GM21515 (cell line): ENCODE results near the gene CMTM4.
"Not testable (repeated sequence)": the region's sequence is repeated elsewhere in the genome, so short reads cannot be mapped to it uniquely, and the experiment has no call there.

ENCODE experiments used
- ATAC-seq: cut with Tn5 transposase; IDR thresholded peaks from one replicate; pipeline ENCODE4 v1.9.1; 2021; ENCODE audit not compliant: unreplicated experiment

CMTM4 gene

GRCh38 chr16:66617728-66618127 lies 78.8 kb downstream of the CMTM4 start:
- no peak for ATAC-seq

- ATAC-seq: no peak
These were observed 79.5 kb downstream of the CMTM4 start for GRCh38 chr16:66617010-66617434.

- ATAC-seq: no peak
These were observed 80.0 kb downstream of the CMTM4 start for GRCh38 chr16:66616592-66616991.

GRCh38 chr16:66616169-66616568 lies 80.4 kb downstream of the CMTM4 start:
- no peak for ATAC-seq

- ATAC-seq: no peak
These were observed 82.3 kb downstream of the CMTM4 start for GRCh38 chr16:66614161-66614802.

GRCh38 chr16:66612422-66612821 lies 84.1 kb downstream of the CMTM4 start:
- ATAC-seq: no peak

GRCh38 chr16:66611911-66612310 lies 84.6 kb downstream of the CMTM4 start:
- not testable (repeated sequence) for ATAC-seq

GRCh38 chr16:66610111-66610820 lies 86.3 kb downstream of the CMTM4 start:
- no peak for ATAC-seq

GRCh38 chr16:66609139-66609510 lies 87.4 kb downstream of the CMTM4 start:
- no peak for ATAC-seq

- peak; percentile 34 for ATAC-seq
These were observed 88.1 kb downstream of the CMTM4 start for GRCh38 chr16:66608241-66609138.

GRCh38 chr16:66605979-66606751 lies 90.4 kb downstream of the CMTM4 start:
- no peak for ATAC-seq

GRCh38 chr16:66605177-66605978 lies 91.2 kb downstream of the CMTM4 start:
- ATAC-seq: no peak

- ATAC-seq: peak; percentile 49
These were observed 92.0 kb downstream of the CMTM4 start, which contains the start of gene CMTM3 for GRCh38 chr16:66604376-66605176. CMTM3 (plus strand) TSS chr16:66604704; CDS start chr16:66604806, 102 bp downstream.

- ATAC-seq: no peak
These were observed 92.8 kb downstream of the CMTM4 start for GRCh38 chr16:66603537-66604375.

- ATAC-seq: no peak
These were observed 95.1 kb downstream of the CMTM4 start for GRCh38 chr16:66601471-66601870.

- ATAC-seq: no peak
These were observed 96.1 kb downstream of the CMTM4 start for GRCh38 chr16:66600477-66600876.

GRCh38 chr16:66599726-66600125 lies 96.8 kb downstream of the CMTM4 start:
- no peak for ATAC-seq

GRCh38 chr16:66598111-66598510 lies 98.4 kb downstream of the CMTM4 start:
- no peak for ATAC-seq
